ENCODE results near the gene MRPS34. TPM values are rescaled to one million over a fixed set of nuclear protein-coding genes. Genes with fewer than 3 reads are reported as not detected.

Gene MRPS34
- total RNA-seq, 1 experiment from 2014 or later, result 109 TPM

DNA sequence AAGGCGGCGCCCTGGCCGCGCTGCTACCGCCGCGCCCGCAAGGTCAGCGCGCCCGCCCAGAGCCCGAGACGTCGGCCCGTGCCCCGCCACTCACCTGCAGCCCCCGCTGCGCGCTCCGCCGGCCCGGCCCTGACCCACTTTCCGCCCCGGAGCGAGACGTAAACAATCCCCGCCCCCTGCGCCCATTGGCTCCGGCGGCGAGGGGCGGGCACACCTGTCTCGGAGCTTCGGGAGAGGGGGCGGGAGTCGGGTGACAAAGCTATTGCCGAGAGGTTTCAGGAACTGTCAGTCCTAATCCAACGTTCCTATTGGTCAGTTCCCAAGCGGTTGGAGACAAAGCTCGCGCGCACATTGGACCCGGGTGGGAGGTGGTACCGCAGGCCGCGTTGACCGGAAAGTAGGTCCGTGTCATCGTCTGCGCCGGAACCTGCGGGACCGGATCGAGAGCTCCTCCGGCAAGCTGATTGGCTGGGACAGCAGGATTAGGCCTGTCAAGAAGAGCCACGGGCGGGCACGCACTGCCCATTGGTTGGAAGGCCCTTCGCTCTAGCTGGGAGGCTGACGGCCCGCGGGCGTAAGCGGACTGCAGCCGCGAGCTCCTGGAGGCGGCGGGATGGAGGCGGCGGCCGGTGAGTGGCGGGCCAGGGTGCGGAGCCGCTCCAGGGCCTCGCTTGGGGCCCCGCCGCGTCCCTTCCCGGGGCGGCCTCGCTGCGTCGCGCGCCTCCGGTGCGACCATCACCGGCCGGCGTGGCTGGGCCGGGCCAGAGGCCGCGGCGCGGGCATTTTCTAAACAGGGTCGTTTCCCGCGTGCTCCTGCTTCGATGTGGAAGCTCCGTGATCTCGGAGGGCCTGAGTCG lies 9.7 kb upstream of the MRPS34 start, which contains the start of the genes NUBP2 and SPSB3:
Gene NUBP2, plus strand, starts transcription at position 553 of the 857 bp plus-strand sequence. Its CDS starts 61 bp downstream, at position 614.
Gene SPSB3, minus strand, starts transcription at position 164 of the 857 bp plus-strand sequence. CDS start 1,088 bp downstream, outside the sequence.
- peaks cover 62% of the 10 kb centered on the region for H3K36me3 Mint-ChIP-seq (ENCODE audit: insufficient read depth, unreplicated experiment)
- intact Hi-C loops (cut with micrococcal nuclease; ENCODE audit: unreplicated experiment), result loop anchor here (1.0 to 5.0 kb wide), 2 partner anchors 9 to 40 kb away; partner anchors contain the start of gene MRPS34
- POLR2A ChIA-PET, result interaction anchor here (0.6 to 1.8 kb wide), 13 partner anchors 8 to 1087 kb away, joined by 3 to 36 read pairs (median 6); partner anchors contain the start of genes CRAMP1, EME2, FAHD1 and HAGH
- no peaks in the 10 kb centered on the region for H3K27me3 Mint-ChIP-seq (ENCODE audit: insufficient read depth, unreplicated experiment)
- H3K9me3 Mint-ChIP-seq (ENCODE audit: unreplicated experiment), result no peaks in the 10 kb centered on the region
- no peaks in the 10 kb centered on the region for H3K9me3 ChIP-seq
- H3K4me1 Mint-ChIP-seq (ENCODE audit: low read depth, unreplicated experiment), result peaks cover 8% of the 10 kb centered on the region
- no TSS peak for BruUV-seq (replicated peaks)
- H3K4me3 Mint-ChIP-seq (ENCODE audit: unreplicated experiment), result peak within 1 kb of the TSS; percentile 86
- H3K27me3 ChIP-seq (replicated peaks; ENCODE audit: control insufficient read depth, insufficient read depth, low read length), result no peaks in the 10 kb centered on the region
- H3K36me3 ChIP-seq (ENCODE audit: control insufficient read depth, insufficient read depth, low read length), result peaks cover 2% of the 10 kb centered on the region; the same call in 1 of the 2 replicates
- CTCF ChIA-PET, result interaction anchor here (0.6 to 1.6 kb wide), 11 partner anchors 9 to 358 kb away, joined by 3 to 14 read pairs (median 4); partner anchors contain the start of genes EME2, IGFALS, JPT2 and MAPK8IP3
- peak within 1 kb of the TSS; percentile 93 for H3K4me3 ChIP-seq (ENCODE audit: low read depth, low read length)
- TF ChIP-seq, protein P1, sequence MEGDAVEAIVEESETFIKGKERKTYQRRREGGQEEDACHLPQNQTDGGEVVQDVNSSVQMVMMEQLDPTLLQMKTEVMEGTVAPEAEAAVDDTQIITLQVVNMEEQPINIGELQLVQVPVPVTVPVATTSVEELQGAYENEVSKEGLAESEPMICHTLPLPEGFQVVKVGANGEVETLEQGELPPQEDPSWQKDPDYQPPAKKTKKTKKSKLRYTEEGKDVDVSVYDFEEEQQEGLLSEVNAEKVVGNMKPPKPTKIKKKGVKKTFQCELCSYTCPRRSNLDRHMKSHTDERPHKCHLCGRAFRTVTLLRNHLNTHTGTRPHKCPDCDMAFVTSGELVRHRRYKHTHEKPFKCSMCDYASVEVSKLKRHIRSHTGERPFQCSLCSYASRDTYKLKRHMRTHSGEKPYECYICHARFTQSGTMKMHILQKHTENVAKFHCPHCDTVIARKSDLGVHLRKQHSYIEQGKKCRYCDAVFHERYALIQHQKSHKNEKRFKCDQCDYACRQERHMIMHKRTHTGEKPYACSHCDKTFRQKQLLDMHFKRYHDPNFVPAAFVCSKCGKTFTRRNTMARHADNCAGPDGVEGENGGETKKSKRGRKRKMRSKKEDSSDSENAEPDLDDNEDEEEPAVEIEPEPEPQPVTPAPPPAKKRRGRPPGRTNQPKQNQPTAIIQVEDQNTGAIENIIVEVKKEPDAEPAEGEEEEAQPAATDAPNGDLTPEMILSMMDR (IDR thresholded peaks at IDR 0.05; ENCODE audit: insufficient read depth in 1 of 2, low read depth in 1 of 2, low read length in 1 of 2, severe bottlenecking in 1 of 2, unreplicated experiment in 1 of 2), result peak in 1 of 2 experiments; percentile 19
- peak within 1 kb of the TSS; percentile 81 for H3K27ac Mint-ChIP-seq (ENCODE audit: unreplicated experiment)
- DNase-seq, result peak; percentile 99 to 100
- peaks cover 7% of the 10 kb centered on the region for H3K4me1 ChIP-seq

DNA sequence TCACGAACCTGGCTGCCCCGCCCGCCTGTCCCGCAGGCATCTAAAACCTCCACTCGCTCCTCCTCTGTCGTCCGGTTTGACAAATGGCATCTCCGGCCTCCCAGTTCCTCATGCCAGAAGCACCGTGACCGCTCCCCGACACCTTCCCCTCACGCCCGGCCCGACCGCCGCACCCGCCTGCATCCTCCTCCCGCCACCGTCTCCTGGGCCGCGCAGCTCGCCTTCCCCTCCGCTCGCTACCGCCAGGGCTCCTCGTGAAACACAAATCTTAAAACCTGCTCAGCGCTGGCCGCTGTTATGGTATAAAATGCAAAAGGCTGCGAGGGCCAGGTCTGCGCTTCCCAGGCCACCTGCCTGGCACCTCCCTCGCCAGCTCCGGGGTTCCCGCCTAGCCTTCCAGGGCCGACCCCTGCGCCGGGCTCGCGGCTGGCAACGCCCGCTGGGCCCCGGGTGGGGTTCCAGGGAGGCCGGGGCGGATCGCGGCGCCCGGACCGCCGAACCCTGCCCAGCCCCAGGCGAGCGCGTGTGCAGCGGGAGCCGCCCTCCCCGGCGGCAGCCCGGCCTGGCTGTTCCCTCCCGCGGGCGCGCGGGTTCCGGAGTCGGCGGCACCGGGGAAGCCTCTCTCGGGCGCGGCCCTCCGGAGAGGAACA lies 8.9 kb upstream of the MRPS34 start:
- H3K27me3 Mint-ChIP-seq (ENCODE audit: insufficient read depth, unreplicated experiment), result no peaks in the 10 kb centered on the region
- no peaks in the 10 kb centered on the region for H3K27me3 ChIP-seq (replicated peaks; ENCODE audit: control insufficient read depth, insufficient read depth, low read length)
- H3K9me3 Mint-ChIP-seq (ENCODE audit: unreplicated experiment), result no peaks in the 10 kb centered on the region
- H3K4me3 ChIP-seq (ENCODE audit: low read depth, low read length), result peak overlapping the region; percentile 92
- intact Hi-C loops (cut with micrococcal nuclease; ENCODE audit: unreplicated experiment), result loop anchor here (1.0 to 5.0 kb wide), 2 partner anchors 9 to 40 kb away; partner anchors contain the start of gene MRPS34
- peaks cover 2% of the 10 kb centered on the region; the same call in 1 of the 2 replicates for H3K36me3 ChIP-seq (ENCODE audit: control insufficient read depth, insufficient read depth, low read length)
- peak; percentile 53 to 60 for DNase-seq
- H3K9me3 ChIP-seq, result no peaks in the 10 kb centered on the region
- TF ChIP-seq, protein P1 (IDR thresholded peaks at IDR 0.05; ENCODE audit: insufficient read depth in 1 of 2, low read depth in 1 of 2, low read length in 1 of 2, severe bottlenecking in 1 of 2, unreplicated experiment in 1 of 2), result peak in 1 of 2 experiments; percentile 0
- ChIA-PET POLR2A (interaction anchor here (0.6 to 1.8 kb wide), 11 partner anchors 8 to 1087 kb away, joined by 3 to 36 read pairs (median 6); partner anchors contain the start of genes EME2, FAHD1, HAGH and JPT2), CTCF (interaction anchor here (0.8 to 1.6 kb wide), 6 partner anchors 8 to 104 kb away, joined by 3 to 14 read pairs (median 6); partner anchors contain the start of genes EME2, IGFALS, JPT2 and MAPK8IP3)
- H3K27ac Mint-ChIP-seq (ENCODE audit: unreplicated experiment), result peak overlapping the region; percentile 81
- H3K36me3 Mint-ChIP-seq (ENCODE audit: insufficient read depth, unreplicated experiment), result peaks cover 68% of the 10 kb centered on the region
- peaks cover 7% of the 10 kb centered on the region for H3K4me1 ChIP-seq
- H3K4me3 Mint-ChIP-seq (ENCODE audit: unreplicated experiment), result peak overlapping the region; percentile 86
- BruUV-seq (replicated peaks), result no TSS peak
- H3K4me1 Mint-ChIP-seq (ENCODE audit: low read depth, unreplicated experiment), result peaks cover 8% of the 10 kb centered on the region

Data from Caco-2 (cell line).